Thyroid gland (tissue), 4 donors: ENCODE data around the gene PEX5.

Experiments used
- CTCF ChIP-seq, 6 experiments: fragments of 200-600 bp in 3 of 6; fragments of 450-650 bp in 3 of 6; sonication (generic) in 3 of 6; IDR thresholded peaks; one replicate each; pipeline ENCODE4 v1.5.1; 2016 to 2019; ENCODE audit warnings: antibody characterized with exemption in 6 of 6, mild to moderate bottlenecking in 2 of 6, inconsistent platforms in 1 of 6, moderate library complexity in 1 of 6
- POLR2A ChIP-seq, 2 donors: fragments of 450-650 bp; IDR thresholded peaks; one replicate each; pipeline ENCODE4 v1.6.1; 2017; ENCODE audit warnings: antibody characterized with exemption in 2 of 2, mild to moderate bottlenecking in 2 of 2, moderate library complexity in 1 of 2

- no peak for TF ChIP-seq POLR2A (IDR thresholded peaks at IDR 0.05)
- no peak for TF ChIP-seq CTCF (IDR thresholded peaks at IDR 0.05)
Measured at GRCh38 chr12:7161811-7162210, 27.7 kb upstream of the PEX5 start.
